ENCODE results near the gene OVAAL.

OVAAL gene

DNA sequence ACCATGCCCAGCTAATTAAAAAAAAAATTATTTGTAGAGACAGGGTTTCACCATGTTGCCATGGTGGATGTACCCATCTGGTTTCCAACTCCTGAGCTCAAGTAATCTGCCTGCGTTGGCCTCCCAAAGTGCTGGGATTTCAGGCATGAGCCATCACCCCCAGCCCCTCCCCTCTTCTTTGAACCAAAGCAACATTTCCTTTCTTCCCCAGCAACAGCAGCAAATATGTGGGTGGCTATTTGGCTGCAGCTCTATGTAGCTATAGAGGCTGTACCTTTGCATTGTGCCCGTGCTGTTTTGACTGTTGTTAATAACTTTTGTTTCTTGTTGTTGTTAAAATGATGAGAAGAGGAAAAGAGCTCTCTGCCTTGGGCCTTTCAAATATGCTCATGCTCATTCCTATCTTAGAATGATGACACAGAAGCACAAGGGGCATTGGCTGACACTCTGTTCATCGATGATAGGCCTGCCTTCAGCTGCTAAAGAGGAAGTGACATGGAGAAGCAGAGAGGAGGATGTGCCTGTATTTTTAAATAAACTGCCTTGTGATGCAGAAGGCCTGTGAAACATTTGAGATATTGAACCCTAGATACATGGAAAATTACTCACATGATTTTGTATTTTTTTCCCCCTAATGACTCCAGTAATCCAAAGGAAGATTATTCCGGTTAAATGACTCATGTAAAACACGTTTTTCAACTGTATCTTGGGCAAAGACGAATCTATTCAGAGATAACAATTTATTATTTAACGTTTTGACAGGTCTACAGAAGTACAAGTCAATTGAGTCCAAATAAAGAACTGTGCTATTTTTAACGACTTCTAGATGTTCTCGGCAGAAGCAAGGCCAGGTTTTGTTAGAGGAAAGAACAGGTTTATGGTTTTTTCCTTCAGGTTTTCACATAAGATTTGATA, 52.5 kb downstream of the OVAAL start:
- no peak overlapping the region for H3K4me3 ChIP-seq (ENCODE audit: low read depth, low read length)
- no peak for DNase-seq (ENCODE audit: low read depth, low spot score)
- ChIA-PET POLR2A (no interaction called here), CTCF (interaction anchor here (1.1 to 3.5 kb wide), 4 partner anchors 10 to 251 kb away, joined by 3 to 16 read pairs (median 5); no protein-coding TSS in a partner anchor)
- TF ChIP-seq, protein P1, sequence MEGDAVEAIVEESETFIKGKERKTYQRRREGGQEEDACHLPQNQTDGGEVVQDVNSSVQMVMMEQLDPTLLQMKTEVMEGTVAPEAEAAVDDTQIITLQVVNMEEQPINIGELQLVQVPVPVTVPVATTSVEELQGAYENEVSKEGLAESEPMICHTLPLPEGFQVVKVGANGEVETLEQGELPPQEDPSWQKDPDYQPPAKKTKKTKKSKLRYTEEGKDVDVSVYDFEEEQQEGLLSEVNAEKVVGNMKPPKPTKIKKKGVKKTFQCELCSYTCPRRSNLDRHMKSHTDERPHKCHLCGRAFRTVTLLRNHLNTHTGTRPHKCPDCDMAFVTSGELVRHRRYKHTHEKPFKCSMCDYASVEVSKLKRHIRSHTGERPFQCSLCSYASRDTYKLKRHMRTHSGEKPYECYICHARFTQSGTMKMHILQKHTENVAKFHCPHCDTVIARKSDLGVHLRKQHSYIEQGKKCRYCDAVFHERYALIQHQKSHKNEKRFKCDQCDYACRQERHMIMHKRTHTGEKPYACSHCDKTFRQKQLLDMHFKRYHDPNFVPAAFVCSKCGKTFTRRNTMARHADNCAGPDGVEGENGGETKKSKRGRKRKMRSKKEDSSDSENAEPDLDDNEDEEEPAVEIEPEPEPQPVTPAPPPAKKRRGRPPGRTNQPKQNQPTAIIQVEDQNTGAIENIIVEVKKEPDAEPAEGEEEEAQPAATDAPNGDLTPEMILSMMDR (IDR thresholded peaks at IDR 0.05; ENCODE audit: insufficient read depth, low read length, missing control alignments): no peak

DNA sequence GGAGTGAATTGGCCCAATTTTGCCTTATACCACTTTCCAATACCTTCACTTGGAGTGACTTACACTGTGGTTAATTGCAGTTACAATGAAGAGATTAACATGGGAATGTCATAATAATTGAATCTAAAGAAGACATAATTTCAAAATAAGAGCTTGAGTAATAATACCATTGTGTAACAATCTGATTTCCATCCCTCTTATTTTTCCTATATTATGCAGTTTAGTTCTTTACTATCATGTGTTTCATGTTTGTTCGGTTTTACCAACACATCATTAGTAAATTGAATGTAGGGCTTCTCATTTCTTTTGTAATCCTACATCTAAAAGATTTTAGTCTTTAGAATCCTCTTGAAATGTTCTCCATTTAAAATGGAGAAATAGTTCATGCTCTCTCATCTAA, 53.9 kb downstream of the OVAAL start:
- ChIA-PET CTCF (interaction anchor here (1.0 kb wide), 1 partner anchor 132 kb away, joined by 3 read pairs; no protein-coding TSS in a partner anchor), POLR2A (no interaction called here)
- no peak for DNase-seq (ENCODE audit: low read depth, low spot score)

DNA sequence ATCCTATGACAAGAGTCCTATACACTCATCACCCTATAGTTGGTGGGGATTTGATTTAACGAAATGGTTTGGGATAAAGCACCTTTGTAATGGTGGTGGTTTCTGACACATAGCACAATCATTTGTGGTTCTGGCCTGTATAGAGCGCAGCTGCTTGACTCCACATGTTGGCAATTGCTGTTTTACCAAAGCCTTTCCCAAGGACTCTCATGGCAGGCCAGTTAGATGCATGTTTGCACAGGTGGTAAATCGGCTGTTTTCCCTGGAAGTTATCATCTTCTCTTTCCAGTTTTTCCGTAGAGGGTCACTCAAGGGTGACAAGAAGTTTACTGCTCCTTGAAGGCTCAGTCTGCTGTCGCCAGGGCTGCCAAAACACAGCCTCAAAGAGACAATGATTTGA, 56.0 kb downstream of the OVAAL start:
- H3K4me3 ChIP-seq (ENCODE audit: low read depth, low read length): no peak overlapping the region
- CTCF ChIA-PET: no interaction called here
- POLR2A ChIA-PET: interaction anchor here (0.7 kb wide), 1 partner anchor 129 kb away, joined by 3 read pairs; no protein-coding TSS in a partner anchor
- TF ChIP-seq, protein P1 (IDR thresholded peaks at IDR 0.05; ENCODE audit: insufficient read depth, low read length, missing control alignments): no peak
- no peak for DNase-seq (ENCODE audit: low read depth, low spot score)

More for the DNA sequence above, 53.9 kb downstream of the OVAAL start:
- TF ChIP-seq, protein P1 (IDR thresholded peaks at IDR 0.05; ENCODE audit: insufficient read depth, low read length, missing control alignments): no peak
- H3K4me3 ChIP-seq (ENCODE audit: low read depth, low read length): no peak overlapping the region

DNA sequence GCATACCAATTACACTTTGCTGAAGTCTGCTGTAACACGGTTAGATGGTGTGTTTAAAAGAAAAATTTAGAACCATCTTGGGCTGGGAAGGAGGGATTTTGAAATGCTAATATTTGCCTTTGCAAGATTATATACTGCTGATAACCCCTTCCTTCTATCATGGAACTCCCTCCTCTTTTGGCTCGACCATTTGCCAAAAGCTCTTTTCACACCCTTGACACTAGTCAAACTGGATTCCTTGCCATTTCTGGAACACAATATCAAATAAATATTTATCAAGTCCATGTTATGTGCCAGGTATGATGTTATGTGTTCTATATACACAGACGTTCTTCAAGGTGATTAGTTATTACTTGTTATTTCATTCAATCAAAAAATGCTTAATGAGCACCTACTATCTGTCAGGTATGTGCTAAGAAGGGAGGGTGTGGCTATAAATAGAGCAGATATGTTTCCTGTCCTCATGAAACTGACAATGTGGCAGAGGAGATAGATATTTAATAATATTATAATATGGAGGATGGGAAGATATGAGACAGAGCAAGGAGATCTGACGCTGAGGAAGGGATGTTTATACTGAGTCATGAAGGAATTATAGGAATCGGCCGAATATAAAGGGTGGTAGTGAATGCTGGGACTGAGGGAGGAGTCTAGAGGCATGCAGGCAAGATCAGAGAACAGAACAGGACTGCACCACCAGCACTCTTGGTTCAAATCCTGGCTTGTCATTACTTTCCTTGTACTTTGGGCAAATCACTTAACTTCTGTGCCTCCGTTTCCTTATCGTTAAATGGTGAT, 56.9 kb downstream of the OVAAL start:
- ChIA-PET CTCF (interaction anchor here (1.5 to 1.7 kb wide), 2 partner anchors 16 to 83 kb away, joined by 4 to 7 read pairs; partner anchors contain the start of gene XPR1), POLR2A (no interaction called here)
- DNase-seq (ENCODE audit: low read depth, low spot score): no peak
- no peak overlapping the region for H3K4me3 ChIP-seq (ENCODE audit: low read depth, low read length)
- TF ChIP-seq, protein P1 (IDR thresholded peaks at IDR 0.05; ENCODE audit: insufficient read depth, low read length, missing control alignments): no peak
